ENCODE results near the gene ATP9A.

Gene ATP9A

DNA sequence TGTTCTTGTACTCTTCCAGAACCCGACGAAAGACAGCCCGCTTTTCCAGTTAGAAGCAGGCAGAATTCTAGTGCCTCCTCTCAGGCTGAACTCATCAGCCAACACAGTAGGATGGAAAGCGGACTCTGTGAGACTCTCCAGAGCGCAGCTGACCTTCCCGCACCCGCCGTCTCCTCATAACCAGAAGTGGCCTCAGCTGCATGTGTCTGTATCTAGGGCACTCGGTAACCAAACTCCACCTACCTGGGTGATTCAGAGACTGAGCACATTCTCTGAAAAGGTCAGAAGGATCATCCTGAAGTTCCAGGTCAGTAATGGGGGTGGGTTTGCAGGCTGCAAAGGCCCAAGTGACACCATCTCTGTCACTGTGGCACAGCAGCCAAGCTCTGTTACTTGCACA is 158.9 kb downstream of the ATP9A start:
- no peaks in the 10 kb centered on the region for H3K27me3 ChIP-seq (replicated peaks)
- no peak overlapping the region for H3K27ac ChIP-seq
- no peak for DNase-seq
- TF ChIP-seq, protein P1, sequence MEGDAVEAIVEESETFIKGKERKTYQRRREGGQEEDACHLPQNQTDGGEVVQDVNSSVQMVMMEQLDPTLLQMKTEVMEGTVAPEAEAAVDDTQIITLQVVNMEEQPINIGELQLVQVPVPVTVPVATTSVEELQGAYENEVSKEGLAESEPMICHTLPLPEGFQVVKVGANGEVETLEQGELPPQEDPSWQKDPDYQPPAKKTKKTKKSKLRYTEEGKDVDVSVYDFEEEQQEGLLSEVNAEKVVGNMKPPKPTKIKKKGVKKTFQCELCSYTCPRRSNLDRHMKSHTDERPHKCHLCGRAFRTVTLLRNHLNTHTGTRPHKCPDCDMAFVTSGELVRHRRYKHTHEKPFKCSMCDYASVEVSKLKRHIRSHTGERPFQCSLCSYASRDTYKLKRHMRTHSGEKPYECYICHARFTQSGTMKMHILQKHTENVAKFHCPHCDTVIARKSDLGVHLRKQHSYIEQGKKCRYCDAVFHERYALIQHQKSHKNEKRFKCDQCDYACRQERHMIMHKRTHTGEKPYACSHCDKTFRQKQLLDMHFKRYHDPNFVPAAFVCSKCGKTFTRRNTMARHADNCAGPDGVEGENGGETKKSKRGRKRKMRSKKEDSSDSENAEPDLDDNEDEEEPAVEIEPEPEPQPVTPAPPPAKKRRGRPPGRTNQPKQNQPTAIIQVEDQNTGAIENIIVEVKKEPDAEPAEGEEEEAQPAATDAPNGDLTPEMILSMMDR (IDR thresholded peaks at IDR 0.05; ENCODE audit: low read depth, low read length, missing control alignments), result no peak
- H3K4me3 ChIP-seq (ENCODE audit: low read depth, low read length), result no peak overlapping the region
- peaks cover 25% of the 10 kb centered on the region for H3K36me3 ChIP-seq (replicated peaks)
- in situ Hi-C loops (cut with HindIII; ENCODE audit: low pct_ligation_motif_present, low sequenced_read_pairs), result no loop called here

DNA sequence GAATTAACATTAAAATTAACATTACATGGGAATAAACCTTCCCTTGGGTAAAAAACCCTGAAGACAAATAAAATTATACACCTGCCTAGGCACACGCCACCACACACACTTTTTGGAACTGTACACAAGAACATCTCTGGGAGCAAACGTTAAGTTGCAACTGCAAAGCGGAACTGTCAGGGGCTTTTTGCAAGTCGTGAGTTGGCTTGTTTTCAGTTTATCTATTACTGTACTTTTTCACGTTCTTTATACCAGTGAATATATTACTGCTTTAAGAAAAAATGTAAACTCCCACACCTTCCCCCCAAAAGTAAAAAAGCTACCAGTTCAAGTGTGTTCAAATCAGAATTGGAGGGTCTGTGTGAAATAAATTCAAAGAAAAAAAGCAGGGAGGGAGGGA is 160.1 kb downstream of the ATP9A start:
- in situ Hi-C loops (cut with HindIII; ENCODE audit: low pct_ligation_motif_present, low sequenced_read_pairs), result no loop called here
- H3K4me3 ChIP-seq (ENCODE audit: low read depth, low read length), result no peak overlapping the region
- H3K27ac ChIP-seq, result no peak overlapping the region
- TF ChIP-seq, protein P1 (IDR thresholded peaks at IDR 0.05; ENCODE audit: low read depth, low read length, missing control alignments), result no peak
- DNase-seq, result no peak
- no peaks in the 10 kb centered on the region for H3K27me3 ChIP-seq (replicated peaks)
- H3K36me3 ChIP-seq (replicated peaks), result peaks cover 26% of the 10 kb centered on the region

DNA sequence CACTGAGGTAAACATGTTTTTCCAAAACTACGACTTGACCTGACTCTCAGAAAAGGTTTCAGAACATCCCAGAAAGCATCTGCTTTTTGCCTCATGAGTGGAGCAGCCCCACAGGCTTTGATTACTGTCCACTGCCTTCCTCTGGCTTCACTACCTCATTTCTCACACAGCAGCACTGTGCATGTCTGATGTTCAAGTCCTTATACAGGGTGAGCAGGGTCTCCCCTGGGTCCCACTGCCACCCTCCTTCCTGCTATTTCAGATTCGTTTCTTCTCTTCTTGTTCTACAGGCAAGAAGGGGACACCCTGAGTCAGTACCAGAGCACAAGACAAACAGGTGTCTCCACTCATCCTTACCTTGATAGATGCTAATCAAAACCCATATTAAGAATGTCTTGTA is 161.0 kb downstream of the ATP9A start:
- no peak for DNase-seq
- in situ Hi-C loops (cut with HindIII; ENCODE audit: low pct_ligation_motif_present, low sequenced_read_pairs), result no loop called here
- TF ChIP-seq, protein P1 (IDR thresholded peaks at IDR 0.05; ENCODE audit: low read depth, low read length, missing control alignments), result no peak
- Histone ChIP-seq H3K27ac (no peak overlapping the region), H3K36me3 (replicated peaks) (peaks cover 19% of the 10 kb centered on the region), H3K4me3 (ENCODE audit: low read depth, low read length) (no peak overlapping the region), H3K27me3 (replicated peaks) (no peaks in the 10 kb centered on the region)

DNA sequence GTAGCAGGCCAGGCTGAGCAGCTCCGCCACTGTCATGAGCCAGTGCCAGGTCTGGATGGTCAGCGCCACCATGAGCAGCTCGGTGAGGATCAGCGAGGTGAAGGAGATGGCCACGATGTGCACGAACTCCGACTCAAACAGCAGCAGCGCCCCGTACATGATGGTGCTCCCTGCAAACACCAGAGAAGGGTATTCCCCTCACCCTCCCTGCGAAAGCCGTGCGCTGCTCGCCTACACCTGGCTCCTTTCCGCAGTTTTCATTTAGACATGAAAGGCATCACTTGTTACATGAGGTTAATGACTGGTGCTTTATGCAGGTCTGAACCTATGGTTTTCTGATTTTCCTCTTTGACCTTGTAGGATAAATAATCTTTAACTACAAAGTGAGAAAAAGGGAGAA is 163.3 kb downstream of the ATP9A start:
- in situ Hi-C loops (cut with HindIII; ENCODE audit: low pct_ligation_motif_present, low sequenced_read_pairs), result no loop called here
- peaks cover 25% of the 10 kb centered on the region for H3K36me3 ChIP-seq (replicated peaks)
- no peaks in the 10 kb centered on the region for H3K27me3 ChIP-seq (replicated peaks)
- H3K4me3 ChIP-seq (ENCODE audit: low read depth, low read length), result no peak overlapping the region
- no peak overlapping the region for H3K27ac ChIP-seq
- TF ChIP-seq, protein P1 (IDR thresholded peaks at IDR 0.05; ENCODE audit: low read depth, low read length, missing control alignments), result no peak
- DNase-seq, result no peak

DNA sequence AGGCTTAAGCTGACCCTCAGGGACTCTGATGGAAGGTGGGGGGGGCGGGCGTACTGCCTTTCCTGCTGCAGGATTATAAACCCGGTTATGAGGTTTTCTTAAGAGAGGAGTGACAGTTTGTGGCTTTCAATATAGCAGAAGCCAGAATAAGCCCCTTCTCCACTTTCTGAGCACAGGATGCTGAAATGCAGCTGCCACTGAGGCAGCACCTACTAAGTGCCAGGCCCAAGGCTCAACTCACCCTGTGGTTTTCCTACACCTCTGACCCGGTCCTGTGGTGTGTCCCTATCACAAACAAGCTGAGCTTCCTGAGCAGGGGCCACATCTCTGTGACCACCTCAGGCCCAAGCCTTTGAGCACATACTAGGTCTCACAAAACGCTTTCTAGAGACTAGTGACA is 166.1 kb downstream of the ATP9A start:
- TF ChIP-seq, protein P1 (IDR thresholded peaks at IDR 0.05; ENCODE audit: low read depth, low read length, missing control alignments), result no peak
- no peaks in the 10 kb centered on the region for H3K27me3 ChIP-seq (replicated peaks)
- in situ Hi-C loops (cut with HindIII; ENCODE audit: low pct_ligation_motif_present, low sequenced_read_pairs), result no loop called here
- no peak overlapping the region for H3K27ac ChIP-seq
- H3K36me3 ChIP-seq (replicated peaks), result peaks cover 18% of the 10 kb centered on the region
- no peak for DNase-seq
- no peak overlapping the region for H3K4me3 ChIP-seq (ENCODE audit: low read depth, low read length)

DNA sequence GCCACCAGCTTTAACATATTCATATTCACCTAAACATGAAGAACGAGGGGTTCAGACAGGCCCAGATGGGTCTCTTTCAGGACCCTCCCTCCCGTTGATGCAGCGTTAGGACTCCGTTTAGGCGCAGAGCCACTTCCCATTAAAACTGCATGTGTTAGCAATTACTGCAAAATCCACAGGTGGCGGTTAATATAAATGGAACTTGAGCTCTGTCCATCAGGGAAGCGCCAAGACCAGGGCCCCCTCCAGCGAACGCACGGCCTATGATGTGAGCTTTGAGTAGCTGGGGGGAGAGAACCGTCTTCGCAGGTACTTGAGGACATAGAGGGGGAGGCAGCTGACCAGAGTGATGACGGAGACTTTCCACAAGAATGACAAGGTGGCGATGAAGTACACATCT is 167.2 kb downstream of the ATP9A start:
- H3K4me3 ChIP-seq (ENCODE audit: low read depth, low read length), result no peak overlapping the region
- no peak for DNase-seq
- no peak overlapping the region for H3K27ac ChIP-seq
- no peaks in the 10 kb centered on the region for H3K27me3 ChIP-seq (replicated peaks)
- in situ Hi-C loops (cut with HindIII; ENCODE audit: low pct_ligation_motif_present, low sequenced_read_pairs), result no loop called here
- TF ChIP-seq, protein P1 (IDR thresholded peaks at IDR 0.05; ENCODE audit: low read depth, low read length, missing control alignments), result no peak
- H3K36me3 ChIP-seq (replicated peaks), result peaks cover 16% of the 10 kb centered on the region
